ENCODE data around the gene FAIM2.
A peak's percentile ranks its signal among the peaks of the same experiment; 100 is the strongest.

The FAIM2 gene

GRCh38 chr12:49923035-49923644, 19.4 kb upstream of the FAIM2 start:
- DNase-seq (ENCODE audit: low read depth) = no peak
- TF ChIP-seq CTCF (IDR thresholded peaks at IDR 0.05; ENCODE audit: insufficient read depth, low read depth, low read length, missing control alignments) = no peak
- no peak overlapping the region for H3K4me3 ChIP-seq (ENCODE audit: low read length)

DNA sequence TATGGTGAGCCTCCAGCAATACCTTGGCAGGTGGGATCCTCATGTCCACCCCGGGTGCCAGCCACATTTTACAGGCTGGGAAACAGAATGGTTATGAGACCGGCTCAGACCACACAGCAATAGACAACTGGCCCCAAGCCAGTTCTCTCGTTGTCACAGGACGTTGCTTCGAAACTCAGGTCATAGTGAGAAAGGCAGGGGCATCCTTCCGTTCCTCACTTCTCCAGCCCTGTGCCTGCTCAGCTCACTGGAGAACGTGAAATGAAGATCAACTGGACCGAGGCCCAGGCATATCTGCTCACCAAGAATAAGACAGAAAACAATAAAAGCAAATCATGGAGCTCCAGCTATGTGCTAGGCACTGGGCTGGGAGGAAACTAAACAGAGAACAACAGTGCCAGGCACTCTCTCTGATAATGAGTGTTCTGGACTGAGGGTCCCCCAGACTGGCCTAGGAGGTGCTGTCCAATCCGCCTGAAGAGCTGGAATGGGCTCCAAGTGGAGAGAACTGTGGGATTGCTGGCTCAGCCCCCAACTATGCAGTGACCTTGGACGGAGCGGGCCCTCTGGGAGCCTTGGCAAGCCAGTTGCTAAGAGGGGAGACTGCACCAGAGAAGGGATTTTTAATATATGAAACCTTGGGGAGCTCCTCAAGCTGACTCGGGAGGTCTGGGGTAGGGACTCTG, 18.8 kb upstream of the FAIM2 start:
- no peak for DNase-seq (ENCODE audit: low read depth)
- no peak for TF ChIP-seq CTCF (IDR thresholded peaks at IDR 0.05; ENCODE audit: insufficient read depth, low read depth, low read length, missing control alignments)
- H3K4me3 ChIP-seq (ENCODE audit: low read length) = no peak overlapping the region

DNA sequence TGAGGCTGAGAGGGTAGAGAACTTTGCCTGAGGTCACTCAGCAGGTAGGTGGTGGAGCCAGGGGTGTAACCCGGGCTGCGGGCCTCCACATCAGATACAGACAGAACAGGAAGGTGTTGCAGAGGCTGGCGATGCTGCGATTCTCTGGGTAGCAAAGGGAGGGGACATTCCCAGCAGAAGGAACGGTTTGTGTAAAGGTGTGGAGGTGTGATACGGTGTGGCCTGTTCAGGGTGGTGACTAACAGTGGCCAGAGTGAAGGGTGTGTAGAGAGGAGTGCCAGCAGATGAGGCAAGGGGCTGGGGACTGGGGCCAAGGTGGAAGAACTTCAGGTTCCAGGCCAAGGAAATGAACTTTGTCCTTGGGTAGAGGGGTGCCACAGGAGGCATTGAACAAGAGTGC, 18.2 kb upstream of the FAIM2 start:
- TF ChIP-seq CTCF (IDR thresholded peaks at IDR 0.05; ENCODE audit: insufficient read depth, low read depth, low read length, missing control alignments) = no peak
- H3K4me3 ChIP-seq (ENCODE audit: low read length) = no peak overlapping the region
- peak; percentile 17 for DNase-seq (ENCODE audit: low read depth)

DNA sequence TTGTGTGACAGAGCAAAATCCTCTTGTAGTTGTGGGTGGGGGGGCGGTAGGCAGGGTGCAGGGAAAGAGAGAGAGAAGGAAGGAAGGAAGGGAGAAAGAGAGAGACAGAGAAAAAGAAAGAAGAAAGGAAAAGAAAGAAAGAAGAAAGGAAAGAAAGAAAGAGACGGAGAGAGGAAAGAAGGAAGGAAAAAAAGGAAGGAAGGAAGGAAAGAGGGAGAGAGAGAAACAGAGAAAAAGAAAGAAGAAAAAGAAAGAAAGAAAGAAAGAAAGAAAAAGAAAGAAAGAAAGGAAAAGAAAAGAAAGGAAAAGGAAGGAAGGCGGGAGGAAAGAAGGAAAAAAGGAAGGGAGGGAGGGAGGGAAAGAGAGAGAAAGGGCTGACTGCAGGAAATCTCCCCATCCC, 17.6 kb upstream of the FAIM2 start:
- DNase-seq (ENCODE audit: low read depth) = no peak
- TF ChIP-seq CTCF (IDR thresholded peaks at IDR 0.05; ENCODE audit: insufficient read depth, low read depth, low read length, missing control alignments) = no peak
- no peak overlapping the region for H3K4me3 ChIP-seq (ENCODE audit: low read length)

GRCh38 chr12:49920915-49921286, 17.2 kb upstream of the FAIM2 start:
- no peak for DNase-seq (ENCODE audit: low read depth)
- H3K4me3 ChIP-seq (ENCODE audit: low read length) = no peak overlapping the region
- no peak for TF ChIP-seq CTCF (IDR thresholded peaks at IDR 0.05; ENCODE audit: insufficient read depth, low read depth, low read length, missing control alignments)

GRCh38 chr12:49920241-49920914, 16.7 kb upstream of the FAIM2 start:
- H3K4me3 ChIP-seq (ENCODE audit: low read length) = no peak overlapping the region
- TF ChIP-seq CTCF (IDR thresholded peaks at IDR 0.05; ENCODE audit: insufficient read depth, low read depth, low read length, missing control alignments) = no peak
- DNase-seq (ENCODE audit: low read depth) = peak; percentile 63

Data from epithelial cell of esophagus (primary cell).